Left cardiac atrium (tissue), 4 donors: Measurements from ENCODE around the gene ADAMTS2. TPM values are rescaled to one million over a fixed set of nuclear protein-coding genes. Genes with fewer than 3 reads are reported as not detected.

Experiments used
- ATAC-seq, 2 donors: fragments of 200-7000 bp; cut with Tn5 transposase; one replicate each; pipeline ENCODE4 v1.9.1; 2020; ENCODE audit warnings: mild to moderate bottlenecking in 2 of 2, moderate library complexity in 2 of 2
- DNase-seq: peaks from one replicate; pipeline ENCODE4 v3.0.0-alpha.2; 2020
- intact Hi-C, 2 donors: fragments of 100-400 bp; cut with DNase I; formaldehyde crosslinking; loops; one replicate each; pipeline versions ENCODE4 v1.14.1 to v1.15.1; 2022 to 2023
- total RNA-seq, 2 donors: library from RNA; stranded (reverse); fragmentation: NEBNext Ultra II Directional; extraction: Animal tissue kit (Norgen Biotek cat#: 25700); gene quantifications; one replicate each; pipeline ENCODE4 v1.2.1, GENCODE V29; 2021
- donor health status: DM: no; HTN: yes; CAD: no.
- donor health status: DM: no; HTN: yes; CAD: no; lungs with severe emphysema.
- donor health status: DM: yes; HTN: yes; CAD: no.
- donor health status: Dilated cardiomyopathy.

ADAMTS2 gene
- total RNA-seq, 2 donors from 2014 or later: 15.0 to 22.7 TPM

DNA sequence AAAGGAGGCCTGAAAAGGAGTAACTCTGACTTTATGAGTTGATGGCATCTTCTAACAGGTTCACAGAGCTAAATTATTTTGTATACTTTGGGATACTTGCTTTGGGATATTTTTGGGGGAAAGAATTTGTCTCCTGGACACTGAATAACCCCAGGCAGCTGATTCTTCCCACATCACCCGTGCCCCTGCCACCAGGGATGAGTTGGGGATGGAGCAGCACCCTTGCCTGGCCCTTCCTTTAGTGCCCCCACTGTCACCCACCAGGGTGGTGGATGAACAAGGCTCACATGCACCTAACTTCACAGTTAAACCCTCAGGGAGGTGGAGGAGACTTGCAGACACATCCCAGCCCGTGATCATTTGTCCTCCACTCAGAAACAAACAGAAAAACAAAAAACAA, 2.3 kb upstream of the ADAMTS2 start:
- ATAC-seq: no peak
- intact Hi-C loops: no loop called here
- DNase-seq: peak; percentile 3

DNA sequence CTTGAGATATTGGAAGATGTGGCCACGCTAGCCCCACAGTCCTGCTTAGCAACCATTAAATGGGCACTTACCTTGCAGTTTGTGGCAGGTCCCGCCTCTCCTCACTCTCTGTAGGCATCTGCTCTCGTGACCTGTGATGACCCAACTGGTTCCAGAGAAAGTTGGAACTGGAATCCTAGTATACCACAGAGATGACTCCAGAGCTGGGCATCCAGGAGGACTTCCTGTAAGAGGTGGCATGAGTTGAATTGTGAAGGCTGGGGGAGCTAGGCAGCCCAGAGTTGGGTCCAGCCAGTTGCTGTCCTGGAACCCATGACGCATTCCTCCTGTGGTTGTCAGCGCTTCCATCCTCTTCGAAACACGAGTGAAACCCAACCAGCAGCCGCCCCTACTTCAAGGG, 1.6 kb upstream of the ADAMTS2 start:
- intact Hi-C loops: no loop called here
- ATAC-seq (no peak), DNase-seq (peak; percentile 6)

DNA sequence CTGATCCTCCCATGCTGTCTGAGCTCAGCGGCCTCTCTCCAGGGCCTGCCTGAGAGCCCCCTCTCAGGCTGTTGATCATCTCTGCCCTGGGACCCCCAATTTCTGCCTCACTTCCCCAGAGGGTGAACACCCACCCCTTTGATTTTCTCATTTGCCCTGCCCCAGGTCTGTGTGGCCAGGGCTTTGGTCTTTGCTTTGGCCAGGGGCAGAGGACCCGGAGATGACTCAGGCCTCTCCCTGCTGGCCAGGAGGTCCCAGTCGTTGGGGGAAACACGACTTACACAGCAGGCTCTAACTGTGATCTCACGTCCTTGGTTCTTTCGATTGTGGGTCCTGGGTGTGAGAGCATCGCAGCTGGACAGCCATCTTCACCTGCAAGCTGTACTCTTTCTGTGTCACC, 1.1 kb upstream of the ADAMTS2 start:
- no peak for ATAC-seq
- intact Hi-C loops: no loop called here
- DNase-seq: peak; percentile 21

DNA sequence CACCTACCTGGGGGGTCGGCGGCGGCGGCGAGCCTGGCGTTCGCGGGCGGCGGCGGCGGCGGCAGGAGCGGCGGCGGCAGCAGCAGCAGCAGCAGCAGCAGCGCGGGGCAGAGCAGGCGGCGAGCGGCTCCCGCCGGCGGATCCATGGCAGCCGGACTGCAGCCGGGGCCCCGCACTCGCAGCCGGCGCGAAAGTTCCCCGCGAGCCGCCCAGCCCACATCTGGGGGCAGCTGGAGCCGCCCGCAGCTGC, 153 bp downstream of the ADAMTS2 start:
- DNase-seq (no peak), ATAC-seq (peak in 1 of 2 donors; percentile 15)
- intact Hi-C loops: no loop called here

DNA sequence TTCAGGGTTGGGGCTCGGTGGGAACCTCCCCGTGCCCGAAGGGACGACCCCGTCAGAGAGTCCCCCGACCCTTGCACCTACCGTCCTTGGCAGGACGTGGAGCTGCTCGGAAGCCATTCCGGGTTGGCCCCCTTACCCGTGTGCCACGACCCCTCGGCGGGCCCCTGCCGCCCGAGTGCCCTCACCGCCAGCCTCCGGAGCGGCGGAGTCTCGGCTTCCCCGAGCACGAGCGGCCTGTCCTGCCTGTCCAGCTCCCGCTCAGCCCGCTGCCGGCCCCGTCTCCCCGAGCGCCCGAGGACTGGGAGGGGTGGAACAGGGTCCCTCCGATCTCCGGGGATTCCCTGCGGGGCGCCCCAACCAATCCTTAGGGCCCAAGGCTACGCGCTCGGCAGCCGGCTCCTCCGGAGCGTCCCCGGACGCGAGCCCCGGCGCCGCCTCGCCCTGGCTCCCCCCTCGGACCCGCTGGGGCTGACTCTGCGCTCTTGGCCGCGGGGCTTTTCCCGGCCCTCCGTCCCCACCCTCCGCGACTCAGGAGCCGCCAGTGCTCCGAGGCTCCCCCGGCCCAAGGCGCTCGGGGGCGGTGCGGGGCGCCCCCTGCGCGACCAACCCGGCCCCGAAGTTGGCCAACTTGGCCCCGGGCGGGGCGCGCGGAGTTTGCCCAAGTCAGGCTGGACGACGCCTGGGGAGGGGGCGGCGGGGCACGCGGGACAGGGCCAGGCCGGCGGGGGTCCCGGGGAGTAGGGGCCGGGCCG, 654 bp downstream of the ADAMTS2 start:
- intact Hi-C loops: no loop called here
- ATAC-seq (peak; percentile 38 to 48), DNase-seq (peak; percentile 26)

DNA sequence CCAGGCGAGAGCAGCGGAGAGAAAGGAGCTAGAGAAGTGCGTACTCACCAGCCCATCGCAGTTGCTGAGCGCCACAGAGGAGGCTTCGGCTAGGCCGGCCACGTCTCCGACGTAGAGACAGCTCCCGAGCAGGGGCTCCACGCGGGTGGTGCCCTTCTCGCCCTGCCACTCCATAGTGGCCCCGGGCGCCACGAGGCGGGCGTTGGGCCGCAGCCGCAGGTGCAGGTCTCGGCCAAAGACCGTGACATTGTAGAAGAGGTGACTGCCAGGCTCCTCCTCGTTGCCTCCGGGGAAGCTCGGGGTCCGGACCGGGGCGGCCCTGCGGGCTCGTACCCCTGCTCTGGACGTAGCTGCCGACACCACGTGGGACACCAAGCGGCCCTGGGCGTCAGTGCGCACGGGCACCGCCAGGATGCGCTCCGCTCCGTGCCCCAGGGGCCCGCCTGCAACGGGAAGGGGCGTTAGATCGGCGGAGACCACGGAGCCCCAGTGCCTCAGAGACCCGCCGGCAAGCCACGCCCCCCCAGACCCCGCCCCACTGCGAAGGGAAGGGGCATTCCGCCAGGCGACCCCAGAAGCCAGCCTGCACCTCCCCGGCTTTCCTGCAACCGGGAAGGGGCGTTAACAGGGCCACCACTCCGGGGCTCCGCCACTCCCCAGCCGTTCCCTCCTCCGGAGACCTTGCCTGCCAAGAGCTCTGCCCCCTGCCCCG, 1.4 kb downstream of the ADAMTS2 start:
- ATAC-seq: peak; percentile 47 to 68
- DNase-seq: peak; percentile 44
- intact Hi-C loops: no loop called here

DNA sequence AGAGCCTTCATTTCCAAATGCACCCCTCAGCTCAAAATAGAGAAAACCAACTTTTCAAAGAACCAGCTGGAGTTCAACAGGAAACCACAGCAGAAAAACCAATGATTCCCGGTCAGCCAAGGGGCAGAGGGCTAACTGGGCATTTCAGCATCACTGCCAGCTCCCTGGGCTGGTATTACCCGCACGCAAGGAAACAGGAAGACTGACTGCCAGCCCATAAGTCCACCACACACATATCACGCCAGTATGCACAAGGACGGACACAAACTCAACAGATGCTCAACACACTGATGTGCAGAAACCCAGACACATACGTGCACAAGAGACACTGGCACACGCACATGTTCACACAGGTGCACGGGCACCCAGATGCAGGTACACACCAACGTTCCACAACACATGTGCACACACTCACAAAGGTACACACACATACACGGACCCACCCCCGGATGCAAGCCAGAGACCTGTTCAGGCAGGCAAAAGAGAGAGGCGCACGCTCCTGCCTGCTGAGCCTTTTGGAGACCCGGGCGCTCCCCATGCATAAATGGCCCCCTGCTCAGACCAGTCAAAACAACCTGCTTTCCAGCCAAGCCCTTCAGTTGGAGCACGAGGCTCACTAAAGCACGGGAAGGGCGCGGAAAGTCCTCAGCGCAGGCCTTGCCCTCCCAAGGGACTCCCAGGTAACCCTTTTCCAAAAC, 2.1 kb downstream of the ADAMTS2 start:
- intact Hi-C loops: no loop called here
- peak; percentile 19 for DNase-seq
- no peak for ATAC-seq

DNA sequence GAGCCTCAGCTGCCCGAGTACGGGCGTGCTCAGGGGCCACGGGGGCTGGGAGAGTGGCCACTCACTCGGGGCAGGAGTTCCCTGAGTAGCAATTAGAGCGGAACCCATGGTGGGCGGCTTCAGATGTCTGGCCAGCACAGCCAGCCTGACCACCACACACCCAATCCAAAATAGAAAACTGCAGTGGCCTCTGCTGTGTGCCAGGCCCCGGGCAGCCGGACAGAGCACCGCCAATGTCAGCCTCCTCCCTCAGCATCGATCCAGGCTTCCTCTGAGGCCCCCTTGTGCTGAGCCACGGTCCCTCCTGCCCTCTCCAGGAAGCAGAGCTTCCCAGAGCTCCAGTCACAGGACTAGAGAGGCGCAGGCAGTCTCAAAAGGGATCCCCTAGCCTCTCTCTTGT, 2.7 kb downstream of the ADAMTS2 start:
- intact Hi-C loops: no loop called here
- DNase-seq: peak; percentile 40
- ATAC-seq: peak; percentile 10 to 38

DNA sequence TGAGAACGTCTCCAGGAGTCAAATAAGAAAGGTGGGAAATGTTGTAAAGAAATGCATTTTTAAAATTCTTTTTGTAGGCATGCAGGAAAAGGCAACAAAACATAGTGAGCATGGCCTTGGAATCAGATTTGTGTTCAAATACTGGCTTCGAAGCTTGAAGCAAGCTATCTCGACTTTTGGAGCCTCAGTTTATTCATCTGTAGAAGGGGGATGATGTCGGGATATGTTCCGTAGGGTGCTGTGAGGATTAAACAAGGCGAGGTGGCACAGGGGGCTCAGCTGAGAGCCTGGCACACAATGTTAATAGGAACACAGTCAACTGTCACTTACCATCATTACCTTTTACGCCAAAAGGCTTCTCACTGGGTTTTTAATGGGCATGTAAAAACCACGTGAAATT, 4.8 kb downstream of the ADAMTS2 start:
- DNase-seq: no peak
- ATAC-seq: no peak
- intact Hi-C loops: no loop called here

DNA sequence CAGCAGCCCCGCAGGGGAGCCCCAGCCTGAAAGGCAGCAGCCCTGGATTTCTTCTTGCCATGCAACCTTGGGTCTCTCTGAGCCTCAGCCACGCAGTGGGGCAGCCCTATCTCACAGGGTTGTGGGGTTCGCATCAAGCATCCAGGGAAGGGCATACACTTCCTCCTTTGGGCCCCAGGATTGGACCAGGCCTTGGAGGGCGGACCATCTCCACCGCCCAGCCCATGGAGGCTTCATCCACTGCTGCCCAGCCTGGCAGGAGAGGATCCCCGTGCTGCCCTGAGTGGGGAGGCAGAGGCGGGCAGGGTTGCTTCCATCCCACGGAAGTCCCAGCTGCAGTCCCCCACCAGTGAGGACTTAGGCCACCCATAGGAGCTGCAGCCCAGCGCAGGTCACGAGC, 5.3 kb downstream of the ADAMTS2 start:
- no peak for DNase-seq
- intact Hi-C loops: no loop called here
- no peak for ATAC-seq

DNA sequence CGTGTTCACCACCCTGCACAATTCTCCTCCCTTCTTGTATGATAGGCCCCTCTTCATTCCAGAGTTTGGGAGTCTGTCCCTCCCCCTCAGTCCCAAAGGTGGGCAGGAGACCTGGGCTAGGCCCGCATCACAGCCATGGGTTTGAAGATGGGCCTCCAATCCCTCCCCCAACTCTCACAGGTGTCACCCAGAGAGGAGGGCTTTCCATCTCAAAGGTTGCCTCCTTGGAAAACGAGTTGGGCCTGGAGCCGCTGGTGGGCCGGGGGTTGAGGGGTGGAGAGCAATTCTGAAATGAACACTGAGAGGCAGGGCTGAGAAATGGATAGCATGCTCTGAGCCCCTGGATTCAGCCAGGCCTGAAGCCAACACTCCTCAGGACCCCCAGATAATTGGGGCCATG, 6.2 kb downstream of the ADAMTS2 start:
- ATAC-seq (no peak), DNase-seq (no peak)
- intact Hi-C loops: no loop called here

DNA sequence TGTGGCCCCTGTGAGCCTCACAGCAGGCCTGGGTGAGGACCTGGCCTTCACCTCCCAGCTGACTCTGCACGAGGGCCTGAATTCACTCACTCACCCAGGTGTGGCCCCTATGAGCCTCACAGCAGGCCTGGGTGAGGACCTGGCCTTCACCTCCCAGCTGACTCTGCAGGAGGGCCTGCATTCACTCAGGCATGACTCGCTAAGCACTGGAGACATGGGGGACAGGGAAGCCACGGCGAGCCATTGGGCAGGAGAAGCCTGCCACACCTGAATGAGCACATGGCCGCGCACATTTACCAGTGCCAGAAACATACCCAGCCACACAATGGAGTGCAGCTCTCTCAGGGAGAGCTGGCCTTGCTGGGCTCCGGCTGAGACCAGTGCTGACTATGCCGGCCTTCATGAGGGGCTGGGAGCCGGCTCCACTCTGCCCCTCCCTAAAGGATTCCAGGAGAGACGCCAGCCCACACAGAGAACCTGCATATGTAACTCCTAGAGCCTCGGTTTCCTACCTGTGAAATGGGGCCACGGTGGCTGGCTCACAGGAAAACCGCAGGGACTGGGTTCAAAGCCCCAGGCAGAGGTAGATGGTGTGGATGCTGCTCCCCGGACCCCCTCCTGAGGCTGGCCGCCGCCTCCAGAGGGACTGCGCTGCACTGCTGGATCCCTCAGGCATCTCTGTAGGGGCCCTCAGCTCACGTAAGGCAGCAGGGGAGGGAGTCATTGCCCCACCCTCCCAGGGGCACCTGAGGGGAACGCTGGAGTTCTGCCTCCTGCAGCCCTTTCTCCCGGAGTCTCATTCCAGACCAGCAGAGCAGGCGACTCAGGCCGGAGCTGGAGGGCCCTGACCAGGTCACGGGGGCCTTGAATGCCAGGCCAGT, 7.2 kb downstream of the ADAMTS2 start:
- intact Hi-C loops: no loop called here
- DNase-seq: peak; percentile 10
- ATAC-seq: no peak

DNA sequence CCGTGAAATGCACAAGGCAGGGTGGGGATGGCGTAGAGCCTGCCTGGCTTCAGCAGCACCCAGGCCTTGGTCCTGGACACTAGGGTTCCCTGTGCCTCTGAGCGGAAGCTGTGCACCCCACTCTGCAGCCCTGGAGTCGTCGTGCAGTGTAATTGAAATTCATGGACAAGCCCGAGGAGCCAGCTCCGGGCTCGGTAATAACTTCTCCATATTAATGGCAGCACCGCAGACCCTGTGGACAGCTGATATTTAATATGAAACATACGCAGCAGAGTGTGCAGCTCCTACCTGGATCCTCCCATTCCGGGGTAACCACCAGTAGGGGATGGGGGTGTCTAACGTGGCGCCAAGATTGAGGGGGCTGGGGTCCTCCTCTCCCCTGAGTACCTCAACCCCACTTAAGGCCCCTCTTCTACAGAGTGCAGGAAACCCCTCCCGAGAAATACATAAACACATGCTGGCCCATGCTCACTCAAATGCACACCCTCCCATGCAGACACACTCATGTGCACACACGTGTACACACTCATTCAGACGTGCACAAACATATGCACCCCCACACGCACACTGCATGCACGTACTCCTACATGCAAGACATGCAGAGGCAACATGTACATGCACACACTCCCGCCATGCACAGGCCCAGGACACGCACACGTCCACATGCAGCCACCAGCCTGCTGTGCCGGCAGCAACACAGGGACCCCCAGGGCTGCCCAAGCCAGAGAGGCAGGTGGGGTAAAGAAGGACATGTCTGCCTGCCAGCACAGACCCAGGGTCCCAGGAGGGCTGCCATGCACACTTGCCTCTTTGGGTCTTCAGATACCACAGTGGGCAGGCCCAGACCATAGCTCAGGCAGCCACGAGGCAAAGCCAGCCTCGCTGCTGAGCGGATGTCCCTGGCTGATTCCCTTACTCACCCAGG, 8.1 kb downstream of the ADAMTS2 start:
- DNase-seq: no peak
- ATAC-seq: no peak
- intact Hi-C loops: no loop called here

DNA sequence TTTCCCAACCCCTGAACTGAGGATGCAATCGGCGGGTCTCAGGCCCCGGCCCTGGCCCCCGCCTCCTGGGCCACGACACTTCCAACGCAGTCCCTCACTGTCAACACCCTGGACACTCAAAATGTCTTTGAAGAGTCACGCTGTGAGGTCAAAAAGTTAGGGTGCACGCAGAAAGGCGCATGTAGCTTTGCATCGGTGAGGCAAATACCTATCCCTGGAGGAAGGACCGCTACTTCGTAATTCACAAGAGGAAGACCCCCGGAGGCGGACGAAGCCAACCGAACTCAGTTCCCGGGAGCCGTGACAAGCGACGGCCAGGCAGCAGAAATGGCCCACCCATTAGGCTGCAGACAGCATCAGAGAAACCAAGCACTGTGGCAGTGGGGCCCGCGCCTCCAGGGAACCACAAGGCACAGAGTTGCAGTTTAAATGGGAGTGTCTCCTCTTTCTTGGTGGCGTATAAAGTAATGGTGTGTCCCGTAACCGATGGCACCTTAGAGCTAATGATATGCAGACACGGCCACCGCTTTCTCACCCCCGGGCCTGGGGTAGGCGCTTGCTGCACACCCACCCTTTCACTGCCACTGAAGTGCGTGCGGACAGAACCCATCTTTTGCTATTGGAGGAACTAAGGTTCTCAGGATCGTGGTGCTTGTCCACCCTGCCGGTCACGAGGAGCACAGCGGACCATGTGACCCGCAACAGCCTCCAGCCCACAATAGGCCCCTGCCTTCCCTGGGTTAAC, 9.0 kb downstream of the ADAMTS2 start:
- DNase-seq (no peak), ATAC-seq (peak in 1 of 2 donors; percentile 25)
- intact Hi-C loops: no loop called here

DNA sequence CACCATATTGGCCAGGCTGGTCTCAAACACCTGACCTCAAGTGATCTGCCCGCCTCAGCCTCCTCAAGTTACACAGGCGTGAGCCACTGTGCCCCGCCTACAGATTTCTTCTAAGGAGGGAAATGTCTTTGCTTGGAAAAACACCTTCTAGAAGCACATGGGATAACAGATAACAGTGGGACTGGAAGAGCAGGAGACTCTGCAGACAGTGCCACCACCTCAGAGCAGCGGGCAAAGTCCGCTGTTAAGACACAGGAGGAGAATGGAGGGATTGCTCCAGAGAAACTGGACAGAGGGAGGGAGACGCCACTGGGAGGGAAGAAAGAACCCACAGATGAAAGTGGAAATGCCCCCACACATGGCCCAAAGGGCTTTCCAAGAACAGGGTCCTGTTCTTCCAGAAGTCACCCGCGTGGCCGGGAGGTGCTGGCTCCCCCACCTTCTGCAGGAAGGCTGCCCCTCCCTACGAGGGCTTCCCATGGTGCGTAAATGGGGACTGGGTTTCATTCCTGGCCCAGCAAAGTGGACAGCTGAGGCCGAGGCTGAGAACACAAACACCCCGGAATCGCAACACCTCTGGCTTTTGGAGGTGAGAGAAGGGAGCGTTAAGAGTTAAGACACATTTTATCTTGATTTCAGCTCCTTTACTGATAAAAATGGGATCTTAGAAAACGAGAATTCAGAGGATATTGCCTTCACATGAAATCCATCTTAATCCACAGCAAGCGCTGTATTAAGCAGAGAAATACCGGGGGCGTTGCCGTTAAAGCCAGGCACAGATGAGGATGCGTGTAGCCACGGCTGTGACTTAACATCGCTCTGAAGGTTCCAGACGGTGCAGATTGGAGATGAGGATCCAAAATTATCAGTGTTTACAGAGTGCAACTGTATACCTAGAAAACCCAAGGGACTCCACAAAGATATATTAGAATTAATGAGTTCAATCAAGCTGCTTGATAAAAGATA, 11.2 kb downstream of the ADAMTS2 start:
- DNase-seq (peak; percentile 7), ATAC-seq (no peak)
- intact Hi-C loops: no loop called here

DNA sequence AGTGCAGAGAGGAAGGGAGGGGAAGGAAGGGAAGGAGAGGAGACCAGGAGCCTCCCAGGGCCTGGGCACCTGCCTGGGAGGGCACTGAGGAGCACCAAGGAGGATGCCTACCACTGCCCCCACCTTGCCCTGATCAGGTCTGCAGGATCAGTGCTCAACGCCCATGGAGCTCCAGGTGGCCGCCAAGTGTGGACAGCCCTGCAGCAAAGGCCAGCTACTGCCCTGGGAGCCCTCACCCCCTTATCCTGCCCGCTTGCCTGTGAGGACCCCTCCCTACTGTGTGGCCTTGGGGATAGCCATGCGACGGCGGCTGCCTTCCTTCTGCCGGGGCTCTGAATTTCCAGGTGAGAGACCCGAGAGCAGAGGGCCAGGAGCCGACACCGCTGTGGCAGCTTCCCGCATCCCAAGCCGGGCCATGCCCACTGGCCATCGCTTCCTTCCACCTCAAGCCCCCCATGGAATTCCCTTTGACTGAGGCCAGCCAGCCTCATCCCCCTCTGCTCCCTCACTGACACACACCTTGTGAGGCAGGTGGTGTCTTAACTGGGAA, 12.4 kb downstream of the ADAMTS2 start:
- no peak for ATAC-seq
- no peak for DNase-seq
- intact Hi-C loops: no loop called here
